Breast epithelium (tissue), 3 donors: ENCODE results near the gene NRXN2.

Source experiments
- CTCF ChIP-seq, 3 donors: fragments of 450-650 bp; IDR thresholded peaks; one replicate each; pipeline ENCODE4 v1.5.1; 2016 to 2017; ENCODE audit warnings: antibody characterized with exemption in 3 of 3, mild to moderate bottlenecking in 3 of 3, moderate library complexity in 3 of 3
- POLR2A ChIP-seq: fragments of 450-650 bp; IDR thresholded peaks from one replicate; pipeline ENCODE4 v1.6.1; 2016; ENCODE audit warnings: antibody characterized with exemption, mild to moderate bottlenecking, moderate library complexity

- TF ChIP-seq CTCF (IDR thresholded peaks at IDR 0.05) (no peak), POLR2A (no peak)
Measured at GRCh38 chr11:64562723-64563351, 160.2 kb downstream of the NRXN2 start.
